ENCODE results near the gene ATG10. TPM values are rescaled to one million over a fixed set of nuclear protein-coding genes. Genes with fewer than 3 reads are reported as not detected.

Gene ATG10
- total RNA-seq, 6 experiments from 2014 or later = 3.7 to 4.8 (median 4.4) TPM

DNA sequence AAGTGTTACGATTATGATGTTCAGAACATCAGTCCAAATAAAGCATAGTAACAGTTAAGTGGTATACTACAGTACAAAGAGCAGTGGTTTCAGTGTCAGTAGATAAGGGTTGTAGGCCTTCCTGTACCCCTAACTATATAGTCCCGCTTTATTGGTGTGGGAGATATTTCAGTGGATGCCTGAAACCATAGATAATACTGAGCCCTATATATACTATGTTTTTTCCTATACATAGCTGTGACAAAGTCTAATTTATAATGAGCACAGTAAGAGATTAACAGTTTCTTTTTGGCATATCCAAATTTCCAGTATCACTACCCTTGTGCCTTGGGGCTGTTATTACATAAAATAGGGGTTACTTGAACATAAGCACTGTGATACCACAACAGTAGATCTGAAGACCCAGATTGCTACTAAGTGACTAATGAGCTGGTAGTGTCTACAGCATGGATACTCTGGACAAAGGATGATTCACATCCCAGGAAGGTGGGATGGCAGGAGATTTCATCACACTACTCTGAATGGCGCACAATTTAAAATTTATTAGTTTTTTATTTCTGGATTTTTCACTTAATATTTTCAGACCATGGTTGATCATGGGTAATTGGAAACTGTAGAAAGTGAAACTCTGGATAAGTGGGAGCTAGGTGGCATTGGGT is 187.1 kb downstream of the ATG10 start:
- no peak overlapping the region for H3K4me3 Mint-ChIP-seq
- TF ChIP-seq CTCF (IDR thresholded peaks at IDR 0.05) = no peak
- H3K9me3 Mint-ChIP-seq = no peaks in the 10 kb centered on the region
- H3K27ac Mint-ChIP-seq = peak overlapping the region; percentile 3; the same call in 1 of the 2 replicates
- H3K27me3 Mint-ChIP-seq (ENCODE audit: insufficient read depth) = no peaks in the 10 kb centered on the region
- peak; percentile 84 for DNase-seq
- H3K36me3 Mint-ChIP-seq (ENCODE audit: low read depth) = no peaks in the 10 kb centered on the region
- peaks cover 31% of the 10 kb centered on the region for H3K4me1 Mint-ChIP-seq (ENCODE audit: low read depth)

DNA sequence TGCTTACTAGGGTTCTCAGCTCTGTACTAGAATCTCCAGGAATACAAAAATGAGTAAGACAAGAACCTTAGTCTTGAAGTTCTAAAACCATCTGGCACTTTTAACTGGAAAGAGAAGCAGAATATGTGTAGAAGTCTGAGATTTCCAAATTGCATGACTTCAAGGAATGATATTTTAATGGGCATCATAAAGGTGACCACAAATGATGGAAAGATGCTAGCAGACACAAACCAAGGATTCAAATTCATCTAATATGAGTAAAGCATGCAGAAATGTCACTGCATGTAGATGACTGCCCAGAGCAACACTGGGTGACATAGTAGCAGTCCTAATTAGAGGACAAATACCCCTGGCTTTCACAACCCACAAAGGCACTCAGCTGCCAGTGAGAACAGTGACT is 189.1 kb downstream of the ATG10 start:
- Mint-ChIP-seq H3K36me3 (ENCODE audit: low read depth) (no peaks in the 10 kb centered on the region), H3K4me3 (no peak overlapping the region), H3K27ac (no peak overlapping the region), H3K4me1 (ENCODE audit: low read depth) (peaks cover 52% of the 10 kb centered on the region), H3K27me3 (ENCODE audit: insufficient read depth) (no peaks in the 10 kb centered on the region), H3K9me3 (no peaks in the 10 kb centered on the region)
- TF ChIP-seq CTCF (IDR thresholded peaks at IDR 0.05) = no peak
- DNase-seq = peak; percentile 44

GRCh38 chr5:82162573-82162972 is 190.8 kb downstream of the ATG10 start:
- Mint-ChIP-seq H3K4me1 (ENCODE audit: low read depth) (peaks cover 60% of the 10 kb centered on the region), H3K27ac (no peak overlapping the region), H3K27me3 (ENCODE audit: insufficient read depth) (no peaks in the 10 kb centered on the region), H3K9me3 (no peaks in the 10 kb centered on the region), H3K4me3 (no peak overlapping the region), H3K36me3 (ENCODE audit: low read depth) (no peaks in the 10 kb centered on the region)
- DNase-seq = no peak
- no peak for TF ChIP-seq CTCF (IDR thresholded peaks at IDR 0.05)

DNA sequence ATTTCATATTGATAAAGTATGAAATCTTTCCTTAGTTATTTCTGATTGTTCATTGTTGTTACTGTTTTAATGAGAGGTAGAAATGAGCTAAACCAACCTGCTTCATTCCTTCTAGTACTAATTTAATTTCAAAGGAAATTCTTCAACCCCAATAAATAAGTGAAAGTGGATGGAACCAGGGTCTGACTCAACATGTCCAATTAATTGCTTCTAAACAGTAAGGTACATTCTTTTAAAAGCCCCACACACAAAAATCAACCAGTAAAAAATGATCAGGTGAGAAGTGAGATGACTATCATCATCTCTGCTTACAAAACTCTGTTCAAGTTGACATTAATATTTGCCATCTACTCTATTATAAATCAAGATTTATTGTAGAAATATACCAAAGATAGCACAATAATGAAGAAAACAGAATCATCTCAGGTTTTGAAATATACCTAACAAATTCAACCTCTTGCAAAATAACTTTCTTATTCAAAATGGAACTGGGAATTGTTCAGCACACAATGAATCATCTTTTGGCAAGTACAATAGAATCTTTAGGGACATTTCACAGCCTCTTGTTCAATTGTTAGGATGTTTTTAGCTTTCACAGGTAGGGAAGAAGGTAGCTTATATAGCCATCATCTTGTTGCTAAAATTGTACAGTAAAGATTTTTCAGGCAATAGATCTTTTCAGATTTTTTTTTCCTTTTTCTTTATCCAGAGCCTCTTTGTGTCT is 191.8 kb downstream of the ATG10 start:
- peaks cover 69% of the 10 kb centered on the region for H3K4me1 Mint-ChIP-seq (ENCODE audit: low read depth)
- no peaks in the 10 kb centered on the region for H3K36me3 Mint-ChIP-seq (ENCODE audit: low read depth)
- no peaks in the 10 kb centered on the region for H3K9me3 Mint-ChIP-seq
- H3K4me3 Mint-ChIP-seq = peak overlapping the region; percentile 78; the same call in 1 of the 2 replicates
- no peak for DNase-seq
- no peaks in the 10 kb centered on the region for H3K27me3 Mint-ChIP-seq (ENCODE audit: insufficient read depth)
- no peak for TF ChIP-seq CTCF (IDR thresholded peaks at IDR 0.05)
- peak overlapping the region; percentile 77 for H3K27ac Mint-ChIP-seq

DNA sequence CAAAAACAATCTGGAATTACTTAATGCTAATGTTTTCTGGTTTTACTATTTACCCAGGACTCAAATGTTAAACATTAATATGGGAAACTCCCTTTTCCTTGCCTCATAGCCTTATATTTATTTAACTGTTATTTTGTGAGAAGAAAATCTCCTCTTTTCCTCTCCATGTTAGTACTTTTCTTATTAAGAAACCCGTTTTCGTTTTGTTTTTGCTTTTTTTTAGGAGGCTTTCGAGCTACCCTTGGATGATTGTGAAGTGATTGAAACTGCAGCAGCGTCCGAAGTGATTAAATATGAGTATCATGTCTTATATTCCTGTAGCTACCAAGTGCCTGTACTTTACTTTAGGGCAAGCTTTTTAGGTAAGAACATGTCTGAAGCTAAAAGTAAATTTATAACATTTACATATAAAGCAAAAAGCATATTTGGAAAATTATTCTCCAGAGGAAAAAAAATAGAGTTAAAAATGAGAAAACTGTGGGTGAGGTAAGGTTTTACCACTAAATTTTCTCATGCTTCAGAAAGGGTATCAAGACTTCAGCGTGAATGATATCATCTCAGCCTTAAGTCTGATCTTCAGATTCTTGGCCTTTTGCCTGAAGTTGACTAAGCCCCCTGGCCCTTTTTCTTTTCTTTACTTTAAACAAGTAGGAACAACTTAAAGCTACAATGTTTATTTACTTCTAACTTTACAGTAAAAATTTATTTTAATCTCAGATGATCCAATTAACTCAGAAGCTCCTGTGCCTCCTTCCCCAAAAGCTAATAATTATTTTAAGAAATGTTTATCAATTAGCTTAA is 192.6 kb downstream of the ATG10 start:
- DNase-seq = peak; percentile 72
- Mint-ChIP-seq H3K9me3 (no peaks in the 10 kb centered on the region), H3K4me3 (peak overlapping the region; percentile 78), H3K36me3 (ENCODE audit: low read depth) (no peaks in the 10 kb centered on the region), H3K27me3 (ENCODE audit: insufficient read depth) (no peaks in the 10 kb centered on the region), H3K4me1 (ENCODE audit: low read depth) (peaks cover 68% of the 10 kb centered on the region), H3K27ac (peak overlapping the region; percentile 77)
- no peak for TF ChIP-seq CTCF (IDR thresholded peaks at IDR 0.05)
